Naive thymus-derived CD4-positive, alpha-beta T cell (primary cell): ENCODE results near the gene HMG20B. TPM values are rescaled to one million over a fixed set of nuclear protein-coding genes. Genes with fewer than 3 reads are reported as not detected.

Experiments
- ATAC-seq: fragments of 150-1000 bp; cut with Tn5 transposase; 2 replicates; pipeline ENCODE4 v1.10.0; 2021; ENCODE audit warnings: mild to moderate bottlenecking, moderate library complexity
- CTCF ChIA-PET: fragments of 350-600 bp; sonication (Branson Sonifier 250); formaldehyde crosslinking; loops from one replicate; lab custom pipeline; 2021; ENCODE audit warnings: antibody characterized with exemption; lab: Charles Lee
- POLR2A ChIA-PET: fragments of 350-600 bp; sonication (Branson Sonifier 250); formaldehyde crosslinking; loops from one replicate; lab custom pipeline; 2021; ENCODE audit warnings: antibody characterized with exemption, inconsistent platforms; lab: Charles Lee
- DNase-seq, 9 donors: peaks; one replicate each; pipeline versions ENCODE4 v3.0.0 to v3.0.0-alpha.2; 2020 to 2022; ENCODE audit warnings: mixed read lengths in 1 of 9
- H3K27ac ChIP-seq: one replicate; pipeline ENCODE4 v1.7.0; 2013; ENCODE audit warnings: mild to moderate bottlenecking, low read depth, low read length, moderate library complexity
- H3K27me3 ChIP-seq, 2 donors: one replicate each; pipeline ENCODE4 v1.7.0; 2013; ENCODE audit warnings: low read length in 2 of 2, mild to moderate bottlenecking in 2 of 2, moderate library complexity in 2 of 2; ENCODE audit not compliant: control insufficient read depth in 2 of 2, insufficient read depth in 2 of 2
- H3K36me3 ChIP-seq, 3 experiments: 1 replicate in 2 of 3; 2 replicates in 1 of 3; pipeline ENCODE4 v1.7.0; 2013; ENCODE audit warnings: low read length in 3 of 3, mild to moderate bottlenecking in 3 of 3, moderate library complexity in 1 of 3; ENCODE audit not compliant: insufficient read depth in 3 of 3, control insufficient read depth in 2 of 3
- H3K4me1 ChIP-seq, 2 donors: one replicate each; pipeline ENCODE4 v1.7.0; 2013; ENCODE audit warnings: low read length in 2 of 2, mild to moderate bottlenecking in 2 of 2, moderate library complexity in 1 of 2; ENCODE audit not compliant: control insufficient read depth in 2 of 2, insufficient read depth in 2 of 2
- H3K4me3 ChIP-seq: 2 replicates; pipeline ENCODE4 v1.7.0; 2013; ENCODE audit warnings: mild to moderate bottlenecking, low read length
- H3K9me3 ChIP-seq, 3 experiments: 1 replicate in 2 of 3; 2 replicates in 1 of 3; pipeline ENCODE4 v1.7.0; 2013; ENCODE audit warnings: low read length in 3 of 3; ENCODE audit not compliant: control insufficient read depth in 2 of 3
- H3K27ac Mint-ChIP-seq, 9 donors: one replicate each; pipeline ENCODE4 v1.8.0; 2020 to 2022; ENCODE audit warnings: mixed read lengths in 9 of 9, mild to moderate bottlenecking in 8 of 9, moderate library complexity in 5 of 9, inconsistent platforms in 2 of 9
- H3K27me3 Mint-ChIP-seq, 5 donors: one replicate each; pipeline ENCODE4 v1.8.0; 2021 to 2022; ENCODE audit warnings: mixed read lengths in 5 of 5, mild to moderate bottlenecking in 1 of 5
- H3K36me3 Mint-ChIP-seq, 5 donors: one replicate each; pipeline ENCODE4 v1.8.0; 2020 to 2022; ENCODE audit warnings: mixed read lengths in 5 of 5, mild to moderate bottlenecking in 3 of 5, inconsistent platforms in 1 of 5
- H3K4me1 Mint-ChIP-seq, 7 donors: one replicate each; pipeline ENCODE4 v1.8.0; 2020 to 2022; ENCODE audit warnings: mixed read lengths in 7 of 7, mild to moderate bottlenecking in 3 of 7, inconsistent platforms in 1 of 7
- H3K4me3 Mint-ChIP-seq, 10 donors: one replicate each; pipeline ENCODE4 v1.8.0; 2020 to 2022; ENCODE audit warnings: mild to moderate bottlenecking in 10 of 10, mixed read lengths in 10 of 10, moderate library complexity in 6 of 10, inconsistent platforms in 2 of 10
- H3K9me3 Mint-ChIP-seq, 11 donors: one replicate each; pipeline ENCODE4 v1.8.0; 2020 to 2022; ENCODE audit warnings: mixed read lengths in 11 of 11, mild to moderate bottlenecking in 4 of 11, inconsistent platforms in 1 of 11, moderate library complexity in 1 of 11
- intact Hi-C, 2 donors: fragments of 100-400 bp; cut with micrococcal nuclease; formaldehyde crosslinking; loops; one replicate each; pipeline ENCODE4 v1.15.1; 2023
- polyA plus RNA-seq, 2 donors: library from polyadenylated mRNA; unstranded; fragments of 300-500 nt; fragmentation: Illumina TruSeq; gene quantifications; one replicate each; pipeline ENCODE4 v1.2.3, GENCODE V29; 2021
- total RNA-seq, 6 experiments: library from RNA in 5 of 6; stranded (reverse) in 5 of 6; gene quantifications; 1 replicate in 5 of 6; 2 replicates in 1 of 6; pipeline ENCODE4 v1.2.3 and lab custom pipeline; 2021 to 2026

HMG20B gene
- total and polyA plus RNA-seq, 7 experiments from 2014 or later: 37.9 to 65.6 (median 53.0) TPM

GRCh38 chr19:3532154-3532786, 40.5 kb upstream of the HMG20B start:
- Mint-ChIP-seq H3K27ac (no peak overlapping the region), H3K9me3 (no peaks in the 10 kb centered on the region), H3K36me3 (peaks cover 0 to 13% (median 0%) of the 10 kb centered on the region in 5 donors), H3K4me1 (peaks cover 0 to 2% (median 0%) of the 10 kb centered on the region in 7 donors), H3K27me3 (no peaks in the 10 kb centered on the region), H3K4me3 (no peak overlapping the region)
- ChIA-PET POLR2A (no interaction called here), CTCF (no interaction called here)
- DNase-seq (no peak), ATAC-seq (no peak)
- no peaks in the 10 kb centered on the region for H3K4me1 ChIP-seq
- peaks cover 0 to 86% (median 5%) of the 10 kb centered on the region in 3 experiments for H3K36me3 ChIP-seq
- no peaks in the 10 kb centered on the region for H3K27me3 ChIP-seq
- intact Hi-C loops: no loop called here
- H3K27ac ChIP-seq: no peak overlapping the region
- no peak overlapping the region for H3K4me3 ChIP-seq
- H3K9me3 ChIP-seq: no peaks in the 10 kb centered on the region

GRCh38 chr19:3533033-3533432, 39.7 kb upstream of the HMG20B start:
- Histone ChIP-seq H3K4me1 (no peaks in the 10 kb centered on the region), H3K4me3 (no peak overlapping the region), H3K27me3 (no peaks in the 10 kb centered on the region), H3K27ac (no peak overlapping the region), H3K9me3 (no peaks in the 10 kb centered on the region), H3K36me3 (peaks cover 0 to 82% (median 0%) of the 10 kb centered on the region in 3 experiments)
- peaks cover 0 to 2% (median 0%) of the 10 kb centered on the region in 7 donors for H3K4me1 Mint-ChIP-seq
- no peak overlapping the region for H3K4me3 Mint-ChIP-seq
- H3K27ac Mint-ChIP-seq: no peak overlapping the region
- H3K36me3 Mint-ChIP-seq: peaks cover 0 to 13% (median 0%) of the 10 kb centered on the region in 5 donors
- H3K27me3 Mint-ChIP-seq: no peaks in the 10 kb centered on the region
- ChIA-PET POLR2A (no interaction called here), CTCF (interaction anchor here (0.7 kb wide), 1 partner anchor 511 kb away, joined by 3 read pairs; no protein-coding TSS in a partner anchor)
- intact Hi-C loops: no loop called here
- peak; percentile 2 for ATAC-seq
- no peaks in the 10 kb centered on the region for H3K9me3 Mint-ChIP-seq
- DNase-seq: no peak

GRCh38 chr19:3533563-3534216, 39.1 kb upstream of the HMG20B start:
- POLR2A ChIA-PET: no interaction called here
- Mint-ChIP-seq H3K4me1 (peaks cover 0 to 2% (median 0%) of the 10 kb centered on the region in 7 donors), H3K9me3 (peaks cover 0 to 2% (median 0%) of the 10 kb centered on the region in 11 donors), H3K27me3 (no peaks in the 10 kb centered on the region), H3K36me3 (peaks cover 0 to 17% (median 4%) of the 10 kb centered on the region in 5 donors), H3K4me3 (no peak overlapping the region), H3K27ac (peak overlapping the region in 1 of 9 donors; percentile 82)
- no peak overlapping the region for H3K4me3 ChIP-seq
- ATAC-seq: no peak
- DNase-seq: no peak
- CTCF ChIA-PET: interaction anchor here (0.7 kb wide), 1 partner anchor 511 kb away, joined by 3 read pairs; no protein-coding TSS in a partner anchor
- no peaks in the 10 kb centered on the region for H3K9me3 ChIP-seq
- H3K27me3 ChIP-seq: no peaks in the 10 kb centered on the region
- H3K36me3 ChIP-seq: peaks cover 0 to 75% (median 0%) of the 10 kb centered on the region in 3 experiments
- intact Hi-C loops: no loop called here
- no peak overlapping the region for H3K27ac ChIP-seq
- no peaks in the 10 kb centered on the region for H3K4me1 ChIP-seq

DNA sequence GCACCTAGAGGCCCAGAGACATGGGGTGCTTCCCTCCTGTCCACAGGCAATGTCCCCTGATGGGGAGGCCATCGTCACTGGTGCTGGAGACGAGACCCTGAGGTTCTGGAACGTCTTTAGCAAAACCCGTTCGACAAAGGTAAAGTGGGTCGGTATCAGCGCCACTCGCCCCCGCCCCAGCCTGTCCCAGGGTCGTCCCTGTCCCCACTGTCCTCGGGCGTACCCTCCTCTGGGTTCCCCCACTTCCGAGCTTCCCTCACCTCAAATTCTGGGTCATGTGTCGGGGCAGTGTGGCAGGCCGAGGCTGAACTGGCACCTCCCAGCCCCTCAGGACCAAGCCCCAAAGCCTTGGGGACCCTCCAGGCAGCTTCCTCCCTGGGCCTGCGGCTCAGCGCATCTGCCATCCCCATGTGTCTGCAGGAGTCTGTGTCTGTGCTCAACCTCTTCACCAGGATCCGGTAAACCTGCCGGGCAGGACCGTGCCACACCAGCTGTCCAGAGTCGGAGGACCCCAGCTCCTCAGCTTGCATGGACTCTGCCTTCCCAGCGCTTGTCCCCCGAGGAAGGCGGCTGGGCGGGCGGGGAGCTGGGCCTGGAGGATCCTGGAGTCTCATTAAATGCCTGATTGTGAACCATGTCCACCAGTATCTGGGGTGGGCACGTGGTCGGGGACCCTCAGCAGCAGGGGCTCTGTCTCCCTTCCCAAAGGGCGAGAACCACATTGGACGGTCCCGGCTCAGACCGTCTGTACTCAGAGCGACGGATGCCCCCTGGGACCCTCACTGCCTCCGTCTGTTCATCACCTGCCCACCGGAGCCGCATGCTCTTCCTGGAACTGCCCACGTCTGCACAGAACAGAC, 38.1 kb upstream of the HMG20B start:
- no peak overlapping the region for H3K4me3 ChIP-seq
- no peaks in the 10 kb centered on the region for H3K27me3 ChIP-seq
- peaks cover 0 to 2% (median 0%) of the 10 kb centered on the region in 11 donors for H3K9me3 Mint-ChIP-seq
- DNase-seq (no peak), ATAC-seq (no peak)
- no peaks in the 10 kb centered on the region for H3K27me3 Mint-ChIP-seq
- peaks cover 0 to 73% (median 0%) of the 10 kb centered on the region in 3 experiments for H3K36me3 ChIP-seq
- intact Hi-C loops: no loop called here
- no peaks in the 10 kb centered on the region for H3K9me3 ChIP-seq
- H3K27ac ChIP-seq: no peak overlapping the region
- no peak overlapping the region for H3K27ac Mint-ChIP-seq
- H3K4me1 Mint-ChIP-seq: peaks cover 0 to 2% (median 0%) of the 10 kb centered on the region in 7 donors
- no peak overlapping the region for H3K4me3 Mint-ChIP-seq
- ChIA-PET POLR2A (no interaction called here), CTCF (no interaction called here)
- peaks cover 1 to 21% (median 6%) of the 10 kb centered on the region in 5 donors for H3K36me3 Mint-ChIP-seq
- no peaks in the 10 kb centered on the region for H3K4me1 ChIP-seq

- Mint-ChIP-seq H3K27me3 (no peaks in the 10 kb centered on the region), H3K4me1 (peaks cover 0 to 2% (median 0%) of the 10 kb centered on the region in 7 donors), H3K27ac (no peak overlapping the region), H3K4me3 (no peak overlapping the region), H3K9me3 (peaks cover 0 to 2% (median 0%) of the 10 kb centered on the region in 11 donors), H3K36me3 (peaks cover 4 to 22% (median 7%) of the 10 kb centered on the region in 5 donors)
- Histone ChIP-seq H3K4me1 (no peaks in the 10 kb centered on the region), H3K9me3 (no peaks in the 10 kb centered on the region), H3K27me3 (no peaks in the 10 kb centered on the region), H3K27ac (no peak overlapping the region), H3K36me3 (peaks cover 0 to 73% (median 0%) of the 10 kb centered on the region in 3 experiments), H3K4me3 (no peak overlapping the region)
- POLR2A ChIA-PET: no interaction called here
- intact Hi-C loops: no loop called here
- DNase-seq (no peak), ATAC-seq (no peak)
- CTCF ChIA-PET: no interaction called here
Observed at GRCh38 chr19:3535235-3535535, 37.6 kb upstream of the HMG20B start.

GRCh38 chr19:3535563-3535965, 37.2 kb upstream of the HMG20B start:
- H3K9me3 ChIP-seq: no peaks in the 10 kb centered on the region
- Mint-ChIP-seq H3K27ac (no peak overlapping the region), H3K9me3 (peaks cover 0 to 2% (median 0%) of the 10 kb centered on the region in 11 donors), H3K36me3 (peaks cover 4 to 22% (median 7%) of the 10 kb centered on the region in 5 donors), H3K27me3 (no peaks in the 10 kb centered on the region), H3K4me3 (no peak overlapping the region), H3K4me1 (peaks cover 0 to 2% (median 0%) of the 10 kb centered on the region in 7 donors)
- H3K36me3 ChIP-seq: peaks cover 0 to 70% (median 0%) of the 10 kb centered on the region in 3 experiments
- no peaks in the 10 kb centered on the region for H3K4me1 ChIP-seq
- intact Hi-C loops: no loop called here
- CTCF ChIA-PET: no interaction called here
- POLR2A ChIA-PET: no interaction called here
- H3K27ac ChIP-seq: no peak overlapping the region
- ATAC-seq (no peak), DNase-seq (no peak)
- H3K27me3 ChIP-seq: no peaks in the 10 kb centered on the region
- no peak overlapping the region for H3K4me3 ChIP-seq
